ENCODE data around the gene GLT6D1. TPM values are rescaled to one million over a fixed set of nuclear protein-coding genes. Genes with fewer than 3 reads are reported as not detected.

Gene GLT6D1
- total RNA-seq, 2 donors from 2014 or later, result not detected

GRCh38 chr9:135605238-135605781, 34.0 kb downstream of the GLT6D1 start:
- peak in 1 of 3 donors; percentile 5 for DNase-seq
- no peak for ATAC-seq
- Mint-ChIP-seq H3K4me1 (no peaks in the 10 kb centered on the region), H3K4me3 (no peak overlapping the region), H3K27me3 (peaks cover 28% of the 10 kb centered on the region), H3K36me3 (ENCODE audit: low read depth) (no peaks in the 10 kb centered on the region), H3K27ac (no peak overlapping the region)
- no peaks in the 10 kb centered on the region for H3K9me3 ChIP-seq (ENCODE audit: control insufficient read depth, low read length, poor library complexity, severe bottlenecking)

GRCh38 chr9:135604437-135605237, 34.7 kb downstream of the GLT6D1 start:
- Mint-ChIP-seq H3K27ac (no peak overlapping the region), H3K36me3 (ENCODE audit: low read depth) (no peaks in the 10 kb centered on the region), H3K27me3 (peaks cover 32% of the 10 kb centered on the region), H3K4me3 (no peak overlapping the region), H3K4me1 (no peaks in the 10 kb centered on the region)
- DNase-seq (no peak), ATAC-seq (no peak)
- H3K9me3 ChIP-seq (ENCODE audit: control insufficient read depth, low read length, poor library complexity, severe bottlenecking), result no peaks in the 10 kb centered on the region

- H3K36me3 Mint-ChIP-seq (ENCODE audit: low read depth), result no peaks in the 10 kb centered on the region
- H3K9me3 ChIP-seq (ENCODE audit: control insufficient read depth, low read length, poor library complexity, severe bottlenecking), result no peaks in the 10 kb centered on the region
- no peak overlapping the region for H3K27ac Mint-ChIP-seq
- no peak overlapping the region for H3K4me3 Mint-ChIP-seq
- no peaks in the 10 kb centered on the region for H3K4me1 Mint-ChIP-seq
- ATAC-seq, result peak; percentile 51
- DNase-seq, result peak in 2 of 3 donors; percentile 26 to 51
- peaks cover 44% of the 10 kb centered on the region for H3K27me3 Mint-ChIP-seq
These were observed 36.4 kb downstream of the GLT6D1 start for GRCh38 chr9:135602789-135603481.

DNA sequence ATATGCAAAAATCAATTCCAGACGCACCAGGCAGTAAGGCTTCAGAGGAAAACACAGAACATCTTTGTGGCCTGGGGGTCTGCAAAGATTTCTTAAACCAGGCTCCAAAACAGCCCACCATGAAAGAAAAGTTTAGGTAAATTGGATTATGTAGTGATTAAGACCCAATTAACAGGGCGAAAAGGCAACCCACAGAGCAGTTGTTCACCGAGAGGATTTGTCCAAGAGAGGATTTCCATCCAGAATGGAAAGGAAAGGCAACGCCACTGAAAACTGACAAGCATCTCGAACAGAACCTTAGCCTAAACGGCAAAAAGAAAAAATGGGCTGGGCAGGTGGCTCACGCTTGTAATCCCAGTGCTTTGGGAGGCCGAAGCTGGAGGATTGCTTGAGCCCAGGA, 37.4 kb downstream of the GLT6D1 start:
- no peak overlapping the region for H3K4me3 Mint-ChIP-seq
- H3K27ac Mint-ChIP-seq, result no peak overlapping the region
- ATAC-seq (no peak), DNase-seq (no peak)
- no peaks in the 10 kb centered on the region for H3K9me3 ChIP-seq (ENCODE audit: control insufficient read depth, low read length, poor library complexity, severe bottlenecking)
- H3K36me3 Mint-ChIP-seq (ENCODE audit: low read depth), result no peaks in the 10 kb centered on the region
- no peaks in the 10 kb centered on the region for H3K4me1 Mint-ChIP-seq
- H3K27me3 Mint-ChIP-seq, result peaks cover 47% of the 10 kb centered on the region

DNA sequence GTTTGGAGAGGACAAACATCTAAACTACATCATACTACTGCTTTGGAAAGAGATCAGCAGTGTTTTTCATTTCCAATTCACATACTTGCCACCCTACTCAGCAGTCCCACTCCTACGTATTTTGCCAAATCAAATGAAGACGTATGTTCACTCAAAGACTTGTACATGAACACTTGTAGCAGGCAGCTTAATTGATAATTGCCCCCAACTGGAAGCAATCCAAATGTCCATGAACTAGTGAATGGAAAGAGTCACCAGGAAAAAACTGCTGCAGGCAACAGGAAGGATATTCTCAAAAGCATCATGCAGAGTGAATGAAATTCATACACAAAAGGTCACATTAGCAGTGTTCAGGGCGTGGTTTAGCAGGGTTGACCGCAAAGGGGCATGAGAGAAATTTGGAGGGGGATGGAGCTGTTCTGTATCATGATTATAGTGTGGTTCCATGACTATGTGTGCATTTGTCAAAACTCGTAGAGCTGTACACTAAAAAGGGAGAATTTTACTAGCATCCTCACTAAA, 39.0 kb downstream of the GLT6D1 start:
- ATAC-seq (no peak), DNase-seq (no peak)
- Mint-ChIP-seq H3K27me3 (peaks cover 51% of the 10 kb centered on the region), H3K36me3 (ENCODE audit: low read depth) (no peaks in the 10 kb centered on the region), H3K4me1 (no peaks in the 10 kb centered on the region), H3K27ac (no peak overlapping the region), H3K4me3 (no peak overlapping the region)
- no peaks in the 10 kb centered on the region for H3K9me3 ChIP-seq (ENCODE audit: control insufficient read depth, low read length, poor library complexity, severe bottlenecking)

GRCh38 chr9:135596211-135596610, 43.1 kb downstream of the GLT6D1 start:
- H3K4me3 Mint-ChIP-seq, result no peak overlapping the region

GRCh38 chr9:135592625-135593024, 46.7 kb downstream of the GLT6D1 start:
- peaks cover 4% of the 10 kb centered on the region for H3K36me3 Mint-ChIP-seq (ENCODE audit: low read depth)
- no peak for ATAC-seq
- H3K4me1 Mint-ChIP-seq, result peaks cover 2% of the 10 kb centered on the region
- DNase-seq, result no peak
- peaks cover 28% of the 10 kb centered on the region for H3K27me3 Mint-ChIP-seq
- H3K9me3 ChIP-seq (ENCODE audit: control insufficient read depth, low read length, poor library complexity, severe bottlenecking), result no peaks in the 10 kb centered on the region
- H3K4me3 Mint-ChIP-seq, result no peak overlapping the region
- H3K27ac Mint-ChIP-seq, result no peak overlapping the region

More at GRCh38 chr9:135596211-135596610, 43.1 kb downstream of the GLT6D1 start:
- peaks cover 42% of the 10 kb centered on the region for H3K27me3 Mint-ChIP-seq
- no peaks in the 10 kb centered on the region for H3K9me3 ChIP-seq (ENCODE audit: control insufficient read depth, low read length, poor library complexity, severe bottlenecking)
- ATAC-seq (no peak), DNase-seq (no peak)
- no peak overlapping the region for H3K27ac Mint-ChIP-seq
- H3K36me3 Mint-ChIP-seq (ENCODE audit: low read depth), result no peaks in the 10 kb centered on the region
- H3K4me1 Mint-ChIP-seq, result no peaks in the 10 kb centered on the region

DNA sequence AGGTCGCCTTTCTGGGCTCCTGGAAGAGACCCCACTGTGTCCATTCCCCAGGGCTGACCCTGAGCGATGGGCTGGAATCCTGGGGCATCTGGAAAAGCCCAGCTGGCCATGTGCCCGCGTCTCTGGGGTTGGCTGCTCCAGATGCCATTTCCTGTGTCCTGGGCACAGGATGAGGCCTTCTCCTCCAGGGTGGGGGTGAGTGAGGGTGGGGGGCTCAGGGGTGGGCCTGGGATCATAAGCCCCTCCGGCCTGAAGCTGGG, 47.1 kb downstream of the GLT6D1 start:
- no peak for DNase-seq
- no peak for ATAC-seq
- H3K4me3 Mint-ChIP-seq, result no peak overlapping the region
- no peaks in the 10 kb centered on the region for H3K9me3 ChIP-seq (ENCODE audit: control insufficient read depth, low read length, poor library complexity, severe bottlenecking)
- peaks cover 4% of the 10 kb centered on the region for H3K36me3 Mint-ChIP-seq (ENCODE audit: low read depth)
- peaks cover 27% of the 10 kb centered on the region for H3K27me3 Mint-ChIP-seq
- H3K4me1 Mint-ChIP-seq, result peaks cover 2% of the 10 kb centered on the region
- H3K27ac Mint-ChIP-seq, result no peak overlapping the region

DNA sequence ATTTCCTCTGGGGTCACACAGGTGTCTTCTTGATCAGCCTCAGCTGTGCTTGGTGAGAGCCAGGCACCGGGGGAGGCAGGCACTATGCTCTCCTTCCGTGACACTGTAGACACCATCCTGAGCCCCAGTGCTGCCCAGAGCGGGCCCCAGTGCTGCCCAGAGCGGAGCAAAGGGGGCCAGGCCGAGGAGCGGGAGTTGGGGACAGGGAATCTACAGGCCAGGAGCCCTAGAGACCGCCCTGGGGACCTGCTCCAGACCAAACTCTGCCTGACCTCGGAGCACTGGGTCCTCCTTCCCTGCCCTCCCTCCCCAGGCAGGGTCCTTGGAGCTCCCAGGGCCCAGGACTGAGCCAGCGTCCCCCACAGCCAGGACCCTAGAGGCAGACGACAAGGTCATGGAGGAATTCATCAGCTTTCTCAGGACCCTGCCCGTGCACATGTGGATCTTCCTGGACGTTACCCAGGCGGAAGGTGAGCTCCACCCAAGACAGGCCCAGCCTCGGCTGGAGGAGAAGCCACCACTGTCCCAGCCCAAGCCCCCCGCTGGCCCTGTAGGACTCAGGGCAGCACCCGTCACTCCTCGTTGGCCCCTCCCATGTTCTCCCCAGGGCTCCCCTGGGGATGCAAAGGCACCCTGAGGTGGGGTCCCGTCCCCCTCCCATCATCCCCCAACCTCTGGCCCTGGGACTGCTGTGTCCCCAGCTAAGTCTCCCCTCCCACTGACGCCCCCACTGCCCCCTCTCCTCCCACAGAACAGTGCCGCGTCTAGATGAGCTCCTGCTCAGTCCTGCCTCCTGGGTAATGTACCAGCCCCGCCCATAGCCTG, 47.6 kb downstream of the GLT6D1 start:
- peaks cover 2% of the 10 kb centered on the region for H3K4me1 Mint-ChIP-seq
- ATAC-seq, result no peak
- no peak overlapping the region for H3K4me3 Mint-ChIP-seq
- DNase-seq, result no peak
- peaks cover 23% of the 10 kb centered on the region for H3K27me3 Mint-ChIP-seq
- no peaks in the 10 kb centered on the region for H3K9me3 ChIP-seq (ENCODE audit: control insufficient read depth, low read length, poor library complexity, severe bottlenecking)
- H3K27ac Mint-ChIP-seq, result no peak overlapping the region
- peaks cover 4% of the 10 kb centered on the region for H3K36me3 Mint-ChIP-seq (ENCODE audit: low read depth)

- peaks cover 4% of the 10 kb centered on the region for H3K36me3 Mint-ChIP-seq (ENCODE audit: low read depth)
- H3K4me3 Mint-ChIP-seq, result no peak overlapping the region
- no peak for ATAC-seq
- H3K4me1 Mint-ChIP-seq, result peaks cover 2% of the 10 kb centered on the region
- H3K27me3 Mint-ChIP-seq, result peaks cover 19% of the 10 kb centered on the region
- no peak overlapping the region for H3K27ac Mint-ChIP-seq
- no peak for DNase-seq
- H3K9me3 ChIP-seq (ENCODE audit: control insufficient read depth, low read length, poor library complexity, severe bottlenecking), result no peaks in the 10 kb centered on the region
These were observed 48.8 kb downstream of the GLT6D1 start for GRCh38 chr9:135590486-135591079.

GRCh38 chr9:135589596-135590485, 49.5 kb downstream of the GLT6D1 start:
- peaks cover 2% of the 10 kb centered on the region for H3K4me1 Mint-ChIP-seq
- H3K9me3 ChIP-seq (ENCODE audit: control insufficient read depth, low read length, poor library complexity, severe bottlenecking), result no peaks in the 10 kb centered on the region
- peaks cover 4% of the 10 kb centered on the region for H3K36me3 Mint-ChIP-seq (ENCODE audit: low read depth)
- H3K4me3 Mint-ChIP-seq, result no peak overlapping the region
- peaks cover 23% of the 10 kb centered on the region for H3K27me3 Mint-ChIP-seq
- ATAC-seq, result no peak
- H3K27ac Mint-ChIP-seq, result no peak overlapping the region
- no peak for DNase-seq

All from T-helper 17 cell (primary cell).